Body of pancreas (tissue), 4 donors: ENCODE measurements around the gene HCFC1. TPM values are rescaled to one million over a fixed set of nuclear protein-coding genes. Genes with fewer than 3 reads are reported as not detected.

Experiments
- ATAC-seq: fragments of 150-250 bp; one replicate; pipeline ENCODE4 v1.9.1; 2016
- DNase-seq, 4 donors: peaks; one replicate each; pipeline ENCODE4 v3.0.0-alpha.2; 2019
- H3K27ac ChIP-seq, 4 donors: fragments of 200-600 bp; sonication (generic); 1 replicate in 3 of 4; 2 replicates in 1 of 4; pipeline versions ENCODE4 v1.5.1 to v1.6.1; 2016 to 2019; ENCODE audit warnings: mild to moderate bottlenecking in 1 of 4, mixed read lengths in 1 of 4, moderate library complexity in 1 of 4
- H3K27me3 ChIP-seq, 2 donors: fragments of 200-600 bp; sonication (generic); one replicate each; pipeline ENCODE4 v1.6.0; 2016; ENCODE audit warnings: mild to moderate bottlenecking in 1 of 2
- H3K36me3 ChIP-seq, 2 donors: fragments of 200-600 bp; sonication (generic); replicated peaks in 1 of 2; 2 replicates each; pipeline ENCODE4 v1.5.1; 2016; ENCODE audit warnings: low read depth in 2 of 2; ENCODE audit not compliant: insufficient read depth in 1 of 2
- H3K4me1 ChIP-seq: fragments of 200-600 bp; sonication (generic); one replicate; pipeline ENCODE4 v1.6.0; 2016
- H3K4me3 ChIP-seq, 2 donors: fragments of 200-600 bp; sonication (generic); 1 replicate in 1 of 2; 2 replicates in 1 of 2; pipeline ENCODE4 v1.5.1; 2016 to 2019
- H3K9me3 ChIP-seq, 3 donors: fragments of 200-600 bp; sonication (generic); 1 replicate in 2 of 3; 2 replicates in 1 of 3; pipeline ENCODE4 v1.5.1; 2016
- CTCF ChIP-seq, 7 experiments: fragments of 450-650 bp in 4 of 7; fragments of 200-600 bp in 3 of 7; sonication (generic) in 3 of 7; IDR thresholded peaks; one replicate each; pipeline ENCODE4 v1.5.1; 2016 to 2019; ENCODE audit warnings: antibody characterized with exemption in 7 of 7
- POLR2A ChIP-seq, 3 donors: fragments of 450-650 bp; IDR thresholded peaks; one replicate each; pipeline ENCODE4 v1.6.1; 2016; ENCODE audit warnings: antibody characterized with exemption in 3 of 3, mild to moderate bottlenecking in 2 of 3
- WGBS, 2 donors: methylation state at CpG; one replicate each; pipeline ENCODE4 v1.1.5; 2017; 5-methylcytosine and 5-hydroxymethylcytosine counted together
- intact Hi-C: fragments of 100-400 bp; cut with DNase I; formaldehyde crosslinking; loops from one replicate; pipeline ENCODE4 v1.15.1; 2023
- total RNA-seq, 2 donors: library from RNA; depleted of rRNA; stranded (reverse); fragments of >200 nt; gene quantifications; one replicate each; pipeline ENCODE4 v1.1.0, GENCODE V29; 2016

The HCFC1 gene
- total RNA-seq, 2 donors from 2014 or later: 16.6 to 62.6 TPM

- no peak overlapping the region for H3K27ac ChIP-seq
- TF ChIP-seq CTCF (IDR thresholded peaks at IDR 0.05) (no peak), POLR2A (IDR thresholded peaks at IDR 0.05) (no peak)
- H3K36me3 ChIP-seq: no peaks in the 10 kb centered on the region
- 95 to 99% methylated on average over 3 to 14 of the region's 20 CpGs for WGBS, 2 donors
- H3K4me3 ChIP-seq: no peak overlapping the region
- H3K27me3 ChIP-seq: no peaks in the 10 kb centered on the region
- no peak for DNase-seq
- intact Hi-C loops: no loop called here
- H3K4me1 ChIP-seq: peaks cover 21% of the 10 kb centered on the region
- no peak for ATAC-seq
- no peaks in the 10 kb centered on the region for H3K9me3 ChIP-seq
Measured at GRCh38 chrX:154006947-154007346, 35.3 kb upstream of the HCFC1 start.

GRCh38 chrX:154004315-154004714, 32.7 kb upstream of the HCFC1 start:
- no peaks in the 10 kb centered on the region for H3K9me3 ChIP-seq
- DNase-seq: no peak
- intact Hi-C loops: no loop called here
- H3K4me3 ChIP-seq: no peak overlapping the region
- ATAC-seq: no peak
- H3K4me1 ChIP-seq: peaks cover 3% of the 10 kb centered on the region
- TF ChIP-seq CTCF (IDR thresholded peaks at IDR 0.05): no peak
- no peak for TF ChIP-seq POLR2A (IDR thresholded peaks at IDR 0.05)
- H3K36me3 ChIP-seq: no peaks in the 10 kb centered on the region
- 82 to 90% methylated on average over 10 to 11 of the region's 11 CpGs for WGBS, 2 donors
- H3K27ac ChIP-seq: no peak overlapping the region
- no peaks in the 10 kb centered on the region for H3K27me3 ChIP-seq

GRCh38 chrX:154002215-154002719, 30.6 kb upstream of the HCFC1 start:
- DNase-seq: peak in 1 of 4 donors; percentile 51
- peak; percentile 50 for ATAC-seq
- TF ChIP-seq CTCF (IDR thresholded peaks at IDR 0.05) (no peak), POLR2A (IDR thresholded peaks at IDR 0.05) (no peak)
- peaks cover 3% of the 10 kb centered on the region for H3K4me1 ChIP-seq
- WGBS, 2 donors: 57 to 73% methylated on average over 5 to 12 of the region's 17 CpGs
- no peak overlapping the region for H3K4me3 ChIP-seq
- H3K36me3 ChIP-seq: no peaks in the 10 kb centered on the region
- H3K9me3 ChIP-seq: no peaks in the 10 kb centered on the region
- no peaks in the 10 kb centered on the region for H3K27me3 ChIP-seq
- peak overlapping the region in 2 of 4 donors; percentile 36 to 53 for H3K27ac ChIP-seq
- intact Hi-C loops: no loop called here

- Histone ChIP-seq H3K27me3 (no peaks in the 10 kb centered on the region), H3K4me3 (no peak overlapping the region), H3K4me1 (peaks cover 3% of the 10 kb centered on the region), H3K9me3 (no peaks in the 10 kb centered on the region), H3K27ac (no peak overlapping the region), H3K36me3 (no peaks in the 10 kb centered on the region)
- 57% methylated on average over 3 to 4 of the region's 5 CpGs for WGBS, 2 donors
- DNase-seq: no peak
- no peak for ATAC-seq
- TF ChIP-seq CTCF (IDR thresholded peaks at IDR 0.05) (no peak), POLR2A (IDR thresholded peaks at IDR 0.05) (no peak)
- intact Hi-C loops: no loop called here
Measured at GRCh38 chrX:154000051-154000450, 28.4 kb upstream of the HCFC1 start.

- ATAC-seq: no peak
- Histone ChIP-seq H3K36me3 (no peaks in the 10 kb centered on the region), H3K27ac (no peak overlapping the region), H3K27me3 (no peaks in the 10 kb centered on the region), H3K4me3 (no peak overlapping the region), H3K4me1 (peaks cover 3% of the 10 kb centered on the region), H3K9me3 (no peaks in the 10 kb centered on the region)
- 44 to 47% methylated on average over 2 to 18 of the region's 19 CpGs for WGBS, 2 donors
- no peak for DNase-seq
- intact Hi-C loops: no loop called here
- TF ChIP-seq CTCF (IDR thresholded peaks at IDR 0.05) (no peak), POLR2A (IDR thresholded peaks at IDR 0.05) (no peak)
Measured at GRCh38 chrX:153999359-154000037, 27.9 kb upstream of the HCFC1 start.
